ENCODE results near the gene CD83.
A peak's percentile ranks its signal among the peaks of the same experiment; 100 is the strongest.

CD83 gene

DNA sequence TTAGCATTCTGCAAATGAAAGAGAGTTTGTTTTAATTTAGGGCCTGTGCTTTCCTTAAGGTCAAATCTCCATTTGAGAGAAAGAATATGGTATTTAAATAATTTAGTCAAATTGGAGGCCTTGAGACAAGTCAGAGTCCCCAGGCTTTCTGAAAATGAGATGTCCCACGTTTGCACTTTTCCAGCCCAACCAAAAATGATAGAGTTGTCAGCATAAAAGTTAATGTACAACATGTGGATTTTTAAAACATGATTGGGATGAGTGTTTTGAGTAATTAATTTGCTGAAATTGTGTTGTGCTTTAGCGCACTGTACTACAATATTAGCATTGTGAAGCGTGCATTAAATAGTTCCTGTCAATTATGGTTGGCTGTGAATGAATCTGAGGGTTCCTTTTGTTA lies 10.0 kb downstream of the CD83 start:
- DNase-seq: no peak

DNA sequence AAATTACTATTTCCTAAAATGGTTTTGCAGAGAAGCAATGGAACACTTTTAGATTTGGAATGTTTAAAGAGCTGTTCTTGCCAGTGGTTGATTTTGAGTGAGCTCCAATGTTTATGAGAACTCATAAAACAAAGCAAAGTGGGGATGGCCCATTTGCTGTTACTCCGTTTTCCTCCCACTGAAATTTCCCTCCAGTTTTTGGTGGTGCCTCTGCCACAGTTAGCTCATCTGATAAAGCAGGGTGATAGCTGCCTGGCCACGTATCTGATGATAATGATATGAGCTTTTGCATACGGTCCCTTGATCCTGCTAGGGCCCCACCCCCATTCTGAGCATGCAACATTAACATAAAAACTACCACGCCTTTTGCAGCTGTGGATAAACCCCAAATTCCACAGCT lies 10.4 kb downstream of the CD83 start:
- DNase-seq: no peak

DNA sequence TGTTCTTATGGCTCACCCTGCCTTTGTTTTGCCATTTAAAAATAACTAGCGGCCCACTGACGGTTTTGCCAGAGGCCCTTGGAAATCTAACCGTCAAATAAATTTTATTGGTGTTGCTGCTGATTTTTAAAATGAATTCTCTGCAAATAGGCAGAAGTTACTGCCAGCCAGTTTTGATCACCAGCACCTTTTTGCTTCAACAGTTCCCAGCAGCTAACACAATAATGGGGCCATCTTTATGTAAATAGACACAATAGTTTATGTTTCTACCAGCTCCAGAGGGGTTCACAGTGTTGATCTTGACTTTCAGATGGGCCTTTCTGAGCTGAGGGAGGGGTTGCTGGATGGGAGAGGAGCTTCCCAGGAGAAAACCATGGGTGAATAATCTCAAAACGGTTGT lies 11.2 kb downstream of the CD83 start:
- DNase-seq: no peak

DNA sequence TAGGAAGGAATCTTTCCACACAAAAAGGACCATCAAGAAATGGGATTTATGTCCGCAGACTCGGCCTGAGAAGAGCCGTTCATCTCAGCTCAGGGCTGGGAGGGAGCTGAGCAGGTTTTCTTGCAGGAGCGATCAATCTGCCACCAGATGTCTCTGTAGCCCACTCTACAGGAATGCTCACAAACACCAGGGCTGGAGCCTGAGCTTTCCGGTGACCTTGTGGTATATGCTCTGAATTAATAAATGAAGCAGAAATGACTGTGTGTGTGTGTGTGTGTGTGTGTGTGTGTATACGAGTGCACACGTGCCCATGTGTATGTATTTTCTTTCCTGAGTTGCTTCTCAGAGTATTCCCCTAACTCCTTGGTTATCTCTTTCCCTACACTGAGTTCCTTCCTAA lies 12.0 kb downstream of the CD83 start:
- DNase-seq: peak; percentile 72

DNA sequence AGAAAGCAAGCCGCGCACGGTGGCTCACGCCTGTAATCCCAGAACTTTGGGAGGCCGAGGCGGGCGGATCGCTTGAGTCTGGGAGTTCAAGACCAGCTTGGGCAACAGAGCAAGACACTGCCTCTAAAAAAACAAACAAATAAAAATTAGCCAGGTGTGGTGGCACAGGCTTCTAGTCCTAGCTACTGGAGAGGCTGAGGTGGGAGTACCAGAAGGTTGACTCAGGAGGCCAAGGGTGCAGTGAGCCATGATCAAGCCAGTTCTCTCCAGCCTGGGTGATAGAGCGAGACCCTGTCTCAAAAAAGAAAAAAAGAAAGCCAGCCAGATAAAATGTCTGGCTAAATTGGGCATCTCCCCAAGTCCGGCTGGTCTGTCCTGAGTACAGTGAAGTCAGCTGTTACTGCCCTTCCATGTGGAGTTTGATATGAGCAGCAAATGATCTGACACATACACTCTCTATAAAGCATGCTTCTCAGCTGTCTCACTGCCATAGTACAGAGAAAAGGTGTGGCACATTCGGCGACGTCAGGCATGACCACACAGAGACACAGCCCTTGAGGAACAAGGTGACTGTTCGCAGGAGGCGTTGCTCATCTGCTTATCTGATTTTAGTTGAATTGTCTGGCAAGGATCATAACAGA lies 13.0 kb downstream of the CD83 start:
- DNase-seq: peak; percentile 12

DNA sequence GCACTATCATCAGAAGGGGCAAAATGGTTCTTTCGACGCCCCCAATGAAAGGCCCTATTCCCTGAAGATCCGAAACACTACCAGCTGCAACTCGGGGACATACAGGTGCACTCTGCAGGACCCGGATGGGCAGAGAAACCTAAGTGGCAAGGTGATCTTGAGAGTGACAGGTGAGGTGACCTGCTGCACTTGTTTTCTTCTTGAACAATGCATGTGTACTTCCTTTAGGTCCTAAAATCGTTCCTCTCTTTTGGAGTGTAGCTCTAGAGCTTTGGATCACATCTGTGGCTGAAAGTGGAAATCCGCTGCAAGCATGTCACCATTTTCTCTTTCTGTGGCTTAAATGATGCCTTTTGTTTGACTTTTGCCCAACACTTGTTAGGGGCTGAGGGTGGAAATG lies 14.0 kb downstream of the CD83 start:
- DNase-seq: no peak

DNA sequence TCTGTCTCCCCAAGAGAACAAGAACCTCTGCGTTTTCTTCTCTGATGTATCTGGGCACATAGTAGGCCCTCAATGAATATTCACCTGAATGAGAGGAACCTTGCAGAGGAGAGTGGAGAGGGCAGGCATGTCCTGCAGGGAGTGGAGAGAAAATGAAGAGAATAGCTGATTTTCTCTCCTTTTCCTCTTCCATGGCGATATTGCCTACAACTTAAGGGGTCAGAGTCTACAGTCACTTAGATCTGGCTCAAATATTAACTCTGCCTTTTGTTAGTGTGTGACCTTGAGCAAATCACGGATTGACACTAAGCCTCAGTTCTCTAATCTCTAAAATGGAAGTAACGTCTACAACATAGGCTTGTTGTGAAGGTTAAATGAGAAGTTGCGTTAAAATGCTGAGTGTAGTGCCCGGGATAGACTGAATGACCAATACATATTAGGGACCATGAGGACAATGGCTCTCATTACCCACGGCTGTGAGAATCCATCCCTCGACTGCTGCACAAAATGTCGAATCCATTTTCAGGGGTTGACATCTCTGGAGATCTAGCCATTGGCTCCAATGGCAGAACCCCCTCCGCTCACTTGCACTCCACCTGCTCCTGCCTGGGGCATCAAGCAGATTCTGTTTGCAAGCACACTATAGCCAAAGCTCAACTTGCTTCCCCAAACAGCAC lies 14.8 kb downstream of the CD83 start:
- no peak for DNase-seq

DNA sequence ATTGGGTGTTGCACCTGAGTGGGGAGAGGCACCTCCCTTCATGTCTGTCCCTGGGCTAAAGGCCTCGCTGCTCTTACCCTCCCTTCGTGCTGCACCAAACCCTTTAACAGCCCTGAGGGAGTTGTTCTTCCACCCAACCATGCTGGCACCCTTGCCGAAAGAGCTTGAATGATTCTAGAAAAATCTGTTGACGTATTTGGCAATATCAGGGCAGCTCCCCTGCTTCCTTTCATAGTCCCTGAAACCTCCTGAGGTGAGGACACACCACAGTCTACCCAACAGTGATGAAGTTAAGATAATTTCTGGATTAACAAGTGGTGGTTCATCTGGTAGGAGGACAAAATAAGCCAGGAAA lies 15.3 kb downstream of the CD83 start:
- DNase-seq: no peak

DNA sequence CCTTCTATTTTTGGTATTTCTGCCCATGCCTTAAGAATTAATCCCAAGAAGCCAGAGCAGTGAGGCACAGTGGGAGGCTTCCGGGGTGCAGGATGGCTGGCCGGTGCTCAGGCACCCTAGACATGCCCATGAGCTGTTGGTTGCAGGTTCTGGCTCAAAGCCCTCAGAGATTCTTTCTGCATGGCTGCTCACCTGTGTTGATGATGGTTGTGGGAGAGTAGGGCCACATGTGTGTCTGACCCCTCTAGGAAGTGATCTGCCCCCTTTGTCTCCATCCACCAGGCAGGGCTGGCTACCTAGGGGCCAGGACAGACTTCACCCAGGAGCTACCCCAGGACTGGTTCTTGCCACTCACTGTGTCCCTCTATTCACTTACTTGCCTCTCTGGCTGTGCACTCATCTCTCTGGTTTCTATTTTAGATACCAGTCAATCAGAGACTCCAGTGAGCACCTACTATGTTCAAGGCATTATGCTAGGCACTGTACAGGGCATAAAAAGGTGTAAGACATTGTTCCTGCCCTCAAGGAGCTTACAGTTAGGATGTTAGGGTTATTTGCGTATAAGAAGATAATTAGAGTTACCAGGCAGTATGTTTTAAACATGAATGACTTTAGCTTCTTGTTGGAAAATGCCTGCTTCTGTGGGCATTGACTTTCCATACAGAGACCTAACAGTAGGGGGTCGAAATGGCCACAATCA lies 16.8 kb downstream of the CD83 start:
- DNase-seq: no peak

DNA sequence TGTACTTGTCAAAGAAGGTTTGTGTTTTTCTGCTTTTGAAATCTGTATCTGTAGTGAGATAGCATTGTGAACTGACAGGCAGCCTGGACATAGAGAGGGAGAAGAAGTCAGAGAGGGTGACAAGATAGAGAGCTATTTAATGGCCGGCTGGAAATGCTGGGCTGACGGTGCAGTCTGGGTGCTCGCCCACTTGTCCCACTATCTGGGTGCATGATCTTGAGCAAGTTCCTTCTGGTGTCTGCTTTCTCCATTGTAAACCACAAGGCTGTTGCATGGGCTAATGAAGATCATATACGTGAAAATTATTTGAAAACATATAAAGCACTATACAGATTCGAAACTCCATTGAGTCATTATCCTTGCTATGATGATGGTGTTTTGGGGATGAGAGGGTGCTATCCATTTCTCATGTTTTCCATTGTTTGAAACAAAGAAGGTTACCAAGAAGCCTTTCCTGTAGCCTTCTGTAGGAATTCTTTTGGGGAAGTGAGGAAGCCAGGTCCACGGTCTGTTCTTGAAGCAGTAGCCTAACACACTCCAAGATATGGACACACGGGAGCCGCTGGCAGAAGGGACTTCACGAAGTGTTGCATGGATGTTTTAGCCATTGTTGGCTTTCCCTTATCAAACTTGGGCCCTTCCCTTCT lies 18.4 kb downstream of the CD83 start:
- DNase-seq: no peak

DNA sequence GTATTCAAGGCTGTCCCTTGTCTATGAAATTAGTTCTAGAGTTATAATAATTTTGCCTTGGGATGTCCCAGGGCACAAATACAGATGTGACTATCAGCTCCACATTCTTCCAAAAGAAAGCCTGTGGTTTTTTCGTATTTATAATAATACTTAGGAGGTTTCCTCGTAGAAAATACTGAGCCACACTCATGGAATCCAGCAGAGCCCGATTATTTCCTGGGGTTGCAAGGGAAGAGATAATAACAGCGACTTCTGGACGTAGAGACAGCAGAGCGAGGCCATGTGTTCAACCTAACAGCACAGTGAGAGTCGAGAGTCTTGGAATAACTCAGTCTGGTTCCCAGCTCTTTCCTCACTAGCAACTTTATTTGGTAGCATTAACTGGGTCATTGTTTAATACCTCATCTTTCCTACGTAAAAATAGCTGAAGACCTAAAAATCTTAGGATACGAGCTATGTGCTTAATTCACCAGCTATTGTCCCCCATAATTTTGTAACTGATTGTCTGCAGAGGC lies 21.2 kb downstream of the CD83 start:
- DNase-seq: no peak

DNA sequence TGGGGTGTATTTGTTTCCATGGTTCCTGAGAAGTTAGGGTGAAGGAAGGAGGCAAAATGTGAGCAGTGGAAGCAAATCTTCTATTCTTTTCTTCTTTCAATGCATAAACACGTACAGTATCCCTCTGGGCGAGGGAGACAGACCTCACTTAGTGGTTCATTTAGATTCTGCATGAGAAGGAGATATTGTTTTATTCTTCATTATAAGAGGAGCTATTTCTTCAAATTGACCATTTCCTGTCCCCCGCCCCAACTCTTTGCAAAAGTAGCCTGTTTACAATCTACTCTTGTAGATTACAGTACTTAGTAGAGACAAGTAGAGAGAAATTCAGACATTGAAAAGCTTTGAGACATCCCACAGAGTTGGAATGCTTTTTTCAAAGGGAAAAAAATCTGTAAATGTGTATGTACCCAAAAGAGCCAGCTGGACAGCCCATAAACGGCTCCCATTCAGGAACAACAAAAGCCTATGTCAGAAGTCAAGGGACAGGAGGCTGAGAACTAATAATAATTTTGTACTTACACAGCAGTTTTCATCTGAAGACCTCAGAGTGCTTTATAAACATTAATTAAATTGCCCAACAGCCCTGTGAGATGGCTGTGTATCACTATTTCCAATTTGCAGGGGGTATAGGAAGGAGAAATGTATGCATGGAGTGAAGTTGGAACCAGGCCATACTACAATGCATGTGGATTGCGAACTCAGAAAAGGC lies 23.9 kb downstream of the CD83 start:
- DNase-seq: no peak

DNA sequence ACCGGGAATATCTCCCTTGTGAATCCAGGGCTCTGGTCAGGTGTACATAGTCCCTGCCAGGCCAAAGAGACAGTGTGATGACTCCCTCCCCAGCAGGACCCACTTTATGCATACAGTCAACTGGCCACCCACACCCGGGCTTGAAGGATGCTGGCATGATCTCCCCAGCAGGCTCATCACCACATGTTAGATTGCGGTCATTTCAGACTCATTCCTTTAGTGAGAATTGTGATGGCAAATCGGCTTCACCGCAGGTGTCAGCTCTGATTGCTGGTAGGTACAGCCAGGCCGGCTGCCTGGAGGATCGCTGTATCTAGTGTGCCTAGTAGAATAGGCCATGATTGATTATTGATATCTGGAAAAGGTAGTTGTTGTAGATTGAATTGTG lies 24.5 kb downstream of the CD83 start:
- no peak for DNase-seq

DNA sequence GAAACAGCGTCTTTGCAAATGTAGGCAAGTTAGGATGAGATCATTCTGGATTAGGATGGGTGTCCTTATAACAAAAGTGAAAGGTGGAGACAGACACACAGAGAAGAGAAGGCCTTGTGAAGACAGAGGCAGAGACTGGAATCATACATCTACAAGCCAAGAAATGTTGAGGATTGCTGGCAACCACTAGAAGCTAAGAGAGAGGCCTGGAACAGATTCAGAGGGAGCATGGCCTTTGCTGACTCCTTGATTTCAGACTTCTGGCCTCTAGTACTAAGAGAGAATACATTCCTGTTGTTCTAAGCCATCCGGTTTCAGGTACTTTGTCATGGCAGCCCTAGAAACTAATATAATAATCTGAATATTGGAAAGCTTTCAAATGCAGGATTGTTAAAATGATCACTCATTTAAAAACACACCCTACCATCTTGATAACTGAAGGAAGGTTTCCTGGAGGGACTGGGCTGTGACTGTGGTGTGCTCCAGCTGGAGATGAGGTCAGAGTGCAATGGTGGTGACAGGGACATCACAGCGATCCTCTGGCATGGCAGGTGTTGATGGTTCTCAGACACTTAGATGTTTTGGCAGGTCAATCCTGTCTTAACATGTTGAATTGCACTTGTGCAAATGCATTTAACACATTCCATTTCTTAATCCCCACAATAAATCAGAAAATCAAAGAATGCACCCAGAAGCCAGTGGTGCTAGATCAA lies 25.1 kb downstream of the CD83 start:
- DNase-seq: no peak

DNA sequence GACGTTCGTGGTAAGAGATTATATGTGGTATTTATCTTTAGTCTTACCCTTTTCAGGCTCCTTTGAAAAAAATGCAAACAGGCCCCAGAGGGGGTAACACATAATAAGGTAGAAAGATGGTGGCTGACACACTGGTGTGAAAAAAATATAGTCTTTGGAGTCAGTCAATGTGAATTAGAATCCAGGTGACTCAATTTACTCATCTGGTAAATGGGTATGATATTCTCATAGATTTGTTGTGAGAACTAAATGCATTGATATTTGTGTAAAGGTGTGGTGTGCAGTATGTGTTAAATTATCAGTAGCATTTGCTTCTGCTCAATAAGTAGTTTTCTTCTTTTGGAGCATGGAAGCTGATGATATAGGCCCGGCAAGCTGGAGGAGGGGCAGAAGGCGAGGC lies 25.7 kb downstream of the CD83 start:
- DNase-seq: no peak

DNA sequence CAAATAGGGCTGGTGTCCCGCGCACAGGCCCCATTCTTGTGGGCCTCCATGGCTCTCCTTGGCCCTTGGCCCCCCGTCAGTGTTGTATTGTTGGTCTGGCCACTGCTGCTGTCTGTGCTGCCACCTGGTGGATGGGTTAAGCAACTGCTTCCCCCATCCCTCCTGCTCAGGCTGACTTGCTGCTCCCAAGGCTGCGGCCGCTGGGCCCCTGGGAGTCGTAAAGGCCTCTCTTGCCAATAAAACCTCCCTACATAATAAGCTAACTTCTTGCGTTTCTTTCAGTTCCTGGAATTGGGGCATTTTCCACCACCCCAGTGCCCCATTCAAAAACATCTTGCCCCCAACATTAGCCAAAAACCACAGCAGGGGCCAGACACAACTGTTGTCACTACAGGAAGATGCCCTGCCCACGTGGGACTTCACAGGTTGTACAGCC lies 27.1 kb downstream of the CD83 start:
- DNase-seq: peak; percentile 61

DNA sequence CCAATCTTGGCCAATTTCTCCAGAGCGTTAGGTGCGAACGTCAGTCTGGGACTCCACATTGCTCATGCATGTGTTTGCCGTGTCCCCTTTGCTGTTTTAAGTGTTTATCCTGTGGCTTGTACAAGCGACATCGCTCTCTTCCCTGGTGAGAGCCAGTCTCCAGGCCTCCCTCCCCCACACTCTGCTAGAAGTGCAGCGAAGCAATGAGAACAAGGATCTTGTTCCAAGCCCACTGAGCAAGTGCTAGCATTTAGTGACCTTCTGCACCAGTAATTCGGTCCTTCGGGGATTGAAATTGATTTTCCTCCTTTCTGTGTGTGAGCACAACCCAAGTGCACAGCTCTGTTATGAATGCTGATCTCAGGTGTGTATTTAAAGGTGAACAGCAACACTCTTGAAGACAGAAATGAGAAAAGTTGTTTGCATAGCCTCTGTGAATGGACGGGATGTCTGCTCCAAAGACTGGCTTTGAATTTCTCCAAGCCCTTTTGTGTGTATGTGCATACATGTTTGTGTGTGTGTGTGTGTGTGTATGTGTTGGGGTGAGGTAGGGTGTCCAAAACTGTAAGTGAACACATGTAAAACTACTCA lies 29.0 kb downstream of the CD83 start:
- DNase-seq: no peak

DNA sequence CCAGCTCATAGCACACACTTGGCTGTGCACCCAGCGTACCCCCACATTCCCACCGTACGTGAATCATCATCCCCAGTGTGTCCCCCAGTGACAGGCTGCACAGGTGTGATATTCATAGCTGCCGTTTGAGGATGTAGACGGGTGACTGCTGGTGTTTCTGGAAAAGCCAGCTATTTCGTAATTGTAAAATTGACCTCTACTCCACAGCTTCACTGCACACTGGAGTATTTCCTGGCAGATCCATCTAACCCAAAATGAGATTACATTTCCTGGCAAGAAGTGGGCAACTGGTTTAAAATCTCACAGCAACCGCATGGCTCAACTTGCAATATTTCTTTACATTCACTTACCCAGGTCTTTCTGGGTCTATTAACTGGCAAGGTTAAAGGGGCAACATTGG lies 30.3 kb downstream of the CD83 start:
- DNase-seq: no peak

DNA sequence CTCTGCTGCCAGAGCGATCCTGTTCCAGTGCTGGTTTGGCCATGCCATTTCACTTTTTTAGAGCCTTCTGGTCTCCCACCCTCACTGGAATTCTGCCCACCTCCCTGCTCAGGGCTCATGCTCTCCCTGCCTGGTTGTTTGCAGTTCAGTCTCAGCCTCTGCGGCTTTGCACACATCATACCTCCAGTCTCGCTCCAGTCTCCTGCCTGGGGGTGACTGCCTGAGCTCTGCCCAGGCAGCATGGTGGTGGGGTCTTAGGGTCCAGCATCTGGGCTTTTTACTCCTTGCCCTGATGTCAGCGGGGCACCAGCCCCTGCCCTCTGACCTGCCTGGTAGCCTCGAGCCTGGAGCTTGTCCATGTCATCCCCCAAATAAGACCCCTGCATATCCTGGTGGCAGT lies 30.9 kb downstream of the CD83 start:
- no peak for DNase-seq

DNA sequence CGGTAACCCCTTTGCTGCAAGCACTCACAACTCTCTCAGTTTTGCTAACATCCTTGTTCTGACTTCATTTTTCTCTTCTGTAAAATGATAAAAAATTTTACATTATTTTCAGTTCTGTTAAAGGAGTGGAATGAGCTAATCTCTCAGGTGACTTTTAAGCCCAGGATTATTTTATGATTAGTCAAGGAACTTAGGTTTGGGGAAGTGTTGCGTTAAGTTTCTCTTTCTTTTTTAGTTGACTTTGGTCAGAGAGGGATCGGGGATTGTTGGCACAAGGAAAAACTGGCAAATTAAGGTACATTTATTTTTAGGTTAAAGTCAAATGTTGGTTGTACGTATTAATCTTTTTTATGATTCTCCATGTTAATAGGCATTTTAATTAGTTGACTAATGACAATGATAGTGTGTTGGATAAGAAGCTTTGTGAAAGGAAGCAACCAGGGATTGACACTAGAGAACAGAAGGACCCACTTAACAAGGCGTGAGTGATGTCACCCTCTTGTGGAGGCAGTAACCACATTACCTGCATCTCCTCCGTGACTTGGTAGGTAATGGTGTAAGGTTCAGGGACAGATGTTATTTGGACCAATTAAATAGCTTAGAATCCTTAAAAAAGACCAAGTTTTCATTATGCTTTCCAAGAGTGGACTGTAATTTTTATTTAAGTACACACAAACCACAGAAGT lies 31.6 kb downstream of the CD83 start:
- no peak for DNase-seq

DNA sequence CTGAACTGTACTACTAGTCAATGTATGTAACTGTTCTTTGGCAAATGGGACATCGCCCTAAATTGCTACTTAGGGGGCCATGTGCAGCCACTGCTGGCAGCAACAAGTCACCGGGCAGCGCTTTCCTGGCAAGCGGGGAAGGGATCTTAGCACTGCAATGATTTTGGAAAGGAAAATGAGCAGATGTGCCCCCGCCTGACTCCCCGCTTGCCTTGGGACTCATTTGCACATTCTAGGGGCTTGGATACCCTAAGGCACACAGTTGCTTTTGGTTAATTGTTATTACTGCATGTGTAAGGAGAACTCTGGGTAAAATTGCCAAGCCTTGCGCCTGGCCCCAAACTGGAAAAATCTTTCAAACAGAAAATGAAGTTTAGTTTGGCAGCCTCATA lies 32.2 kb downstream of the CD83 start:
- no peak for DNase-seq
